ENCODE data around the gene DOCK9.

Gene DOCK9

GRCh38 chr13:98820300-98820699 lies 157.6 kb downstream of the DOCK9 start:
- Histone ChIP-seq H4K20me1 (ENCODE audit: insufficient read depth, low read length) (no peaks in the 10 kb centered on the region), H3F3A (ENCODE audit: insufficient read depth, low read length) (no peaks in the 10 kb centered on the region), H3K9me2 (ENCODE audit: low read depth, low read length) (no peaks in the 10 kb centered on the region), H3K27ac (ENCODE audit: low read depth, low read length, poor library complexity, severe bottlenecking) (no peak overlapping the region), H3K4me1 (ENCODE audit: insufficient read depth, low read length, severe bottlenecking) (peaks cover 7% of the 10 kb centered on the region), H3K27me3 (ENCODE audit: insufficient read depth, low read length) (no peaks in the 10 kb centered on the region), H3K4me2 (ENCODE audit: low read length) (no peak overlapping the region), H3K79me2 (ENCODE audit: insufficient read depth, low read length) (no peaks in the 10 kb centered on the region), H2AFZ (ENCODE audit: low read length) (no peak overlapping the region), H3K36me3 (ENCODE audit: insufficient read depth, low read length) (no peaks in the 10 kb centered on the region), H3K9ac (ENCODE audit: low read length) (no peak overlapping the region), H3K4me3 (ENCODE audit: low read depth, low read length, poor library complexity, severe bottlenecking) (no peak overlapping the region), H3K9me3 (ENCODE audit: low read length) (no peaks in the 10 kb centered on the region)
- TF ChIP-seq CTCF (IDR thresholded peaks at IDR 0.05; ENCODE audit: low read length) (no peak), EZH2 (IDR thresholded peaks at IDR 0.05; ENCODE audit: borderline replicate concordance, low read length) (no peak)

GRCh38 chr13:98819382-98820010 lies 158.4 kb downstream of the DOCK9 start:
- Histone ChIP-seq H3K4me2 (ENCODE audit: low read length) (no peak overlapping the region), H3K27me3 (ENCODE audit: insufficient read depth, low read length) (no peaks in the 10 kb centered on the region), H3K79me2 (ENCODE audit: insufficient read depth, low read length) (no peaks in the 10 kb centered on the region), H3K9me2 (ENCODE audit: low read depth, low read length) (no peaks in the 10 kb centered on the region), H3F3A (ENCODE audit: insufficient read depth, low read length) (no peaks in the 10 kb centered on the region), H3K27ac (ENCODE audit: low read depth, low read length, poor library complexity, severe bottlenecking) (no peak overlapping the region), H3K4me1 (ENCODE audit: insufficient read depth, low read length, severe bottlenecking) (no peaks in the 10 kb centered on the region), H3K36me3 (ENCODE audit: insufficient read depth, low read length) (no peaks in the 10 kb centered on the region), H3K9ac (ENCODE audit: low read length) (no peak overlapping the region), H3K4me3 (ENCODE audit: low read depth, low read length, poor library complexity, severe bottlenecking) (no peak overlapping the region), H2AFZ (ENCODE audit: low read length) (no peak overlapping the region), H4K20me1 (ENCODE audit: insufficient read depth, low read length) (no peaks in the 10 kb centered on the region), H3K9me3 (ENCODE audit: low read length) (no peaks in the 10 kb centered on the region)
- TF ChIP-seq EZH2 (IDR thresholded peaks at IDR 0.05; ENCODE audit: borderline replicate concordance, low read length) (no peak), CTCF (IDR thresholded peaks at IDR 0.05; ENCODE audit: low read length) (no peak)

- H3F3A ChIP-seq (ENCODE audit: insufficient read depth, low read length): no peaks in the 10 kb centered on the region
- no peak overlapping the region for H3K4me2 ChIP-seq (ENCODE audit: low read length)
Observed at GRCh38 chr13:98816406-98816805, 161.5 kb downstream of the DOCK9 start.

More at GRCh38 chr13:98816406-98816805, 161.5 kb downstream of the DOCK9 start:
- H4K20me1 ChIP-seq (ENCODE audit: insufficient read depth, low read length): no peaks in the 10 kb centered on the region
- H3K9ac ChIP-seq (ENCODE audit: low read length): no peak overlapping the region
- no peak overlapping the region for H3K4me3 ChIP-seq (ENCODE audit: low read depth, low read length, poor library complexity, severe bottlenecking)
- H3K27ac ChIP-seq (ENCODE audit: low read depth, low read length, poor library complexity, severe bottlenecking): no peak overlapping the region
- TF ChIP-seq CTCF (IDR thresholded peaks at IDR 0.05; ENCODE audit: low read length) (no peak), EZH2 (IDR thresholded peaks at IDR 0.05; ENCODE audit: borderline replicate concordance, low read length) (no peak)
- no peaks in the 10 kb centered on the region for H3K27me3 ChIP-seq (ENCODE audit: insufficient read depth, low read length)
- H2AFZ ChIP-seq (ENCODE audit: low read length): no peak overlapping the region
- no peaks in the 10 kb centered on the region for H3K9me2 ChIP-seq (ENCODE audit: low read depth, low read length)
- H3K4me1 ChIP-seq (ENCODE audit: insufficient read depth, low read length, severe bottlenecking): no peaks in the 10 kb centered on the region
- no peaks in the 10 kb centered on the region for H3K79me2 ChIP-seq (ENCODE audit: insufficient read depth, low read length)
- H3K9me3 ChIP-seq (ENCODE audit: low read length): no peaks in the 10 kb centered on the region
- H3K36me3 ChIP-seq (ENCODE audit: insufficient read depth, low read length): no peaks in the 10 kb centered on the region
